HepG2 (cell line): Measurements from ENCODE around the gene ZNHIT1. TPM values are rescaled to one million over a fixed set of nuclear protein-coding genes. Genes with fewer than 3 reads are reported as not detected.

Experiments used
- ATAC-seq: fragments of 200-7000 bp; cut with Tn5 transposase; 3 replicates; pipeline ENCODE4 v1.9.1; 2020; ENCODE audit warnings: mild to moderate bottlenecking, moderate library complexity
- BruUV-seq: library from RNA; stranded (reverse); fragments of 400-500 nt; replicated peaks from 2 replicates; lab custom pipeline; 2021; lab: Mats Ljungman, UMichigan
- CTCF ChIA-PET: fragments of 300-600 bp; formaldehyde crosslinking; extraction: SDS; loops from one replicate; lab custom pipeline; 2021; ENCODE audit warnings: low total read pairs, inconsistent platforms, low intra/inter-chr PET ratio; lab: Yijun Ruan, JAX
- POLR2A ChIA-PET: fragments of 350-600 bp; sonication (Branson Sonifier 250); formaldehyde crosslinking; loops from one replicate; lab custom pipeline; 2020; ENCODE audit warnings: antibody characterized with exemption, inconsistent platforms; lab: Yijun Ruan, JAX
- DNase-seq: peaks from one replicate; pipeline ENCODE4 v3.0.0-alpha.2; 2015; ENCODE audit warnings: low spot score
- FAIRE-seq: peaks from 3 replicates; lab custom pipeline; 2011; peaks lifted over from hg19 to GRCh38; lab: Jason Lieb, UNC
- H2AFZ ChIP-seq: one replicate; pipeline ENCODE4 v1.6.1; 2011; ENCODE audit warnings: low read length, inconsistent platforms
- H3K27ac ChIP-seq: fragments of 300-600 bp; 3 replicates; pipeline ENCODE4 v1.8.0; 2011; ENCODE audit warnings: mixed run types, mild to moderate bottlenecking, mixed read lengths, low read length, inconsistent platforms; ENCODE audit not compliant: insufficient read depth; ENCODE audit errors: extremely low read length
- H3K27me3 ChIP-seq, 2 experiments: fragments of 200-600 bp in 1 of 2; 2 replicates in 1 of 2; 3 replicates in 1 of 2; pipeline versions ENCODE4 v1.6.0 to v1.8.0; 2011; ENCODE audit warnings: low read length in 2 of 2, mild to moderate bottlenecking in 2 of 2, moderate library complexity in 2 of 2, inconsistent platforms in 1 of 2; ENCODE audit not compliant: insufficient read depth in 2 of 2, control insufficient read depth in 1 of 2
- H3K36me3 ChIP-seq, 2 experiments: fragments of 200-600 bp in 1 of 2; replicated peaks in 1 of 2; 2 replicates in 1 of 2; 3 replicates in 1 of 2; pipeline versions ENCODE4 v1.5.1 to v1.8.0; 2011; ENCODE audit warnings: low read length in 2 of 2, inconsistent platforms in 1 of 2; ENCODE audit not compliant: insufficient read depth in 2 of 2, control insufficient read depth in 1 of 2
- H3K4me1 ChIP-seq: 2 replicates; pipeline ENCODE4 v1.5.1; 2012; ENCODE audit warnings: low read length, inconsistent platforms; ENCODE audit not compliant: insufficient read depth
- H3K4me2 ChIP-seq: 2 replicates; pipeline ENCODE4 v1.6.0; 2011; ENCODE audit warnings: low read depth, low read length, inconsistent platforms
- H3K4me3 ChIP-seq, 3 experiments: fragments of 200-600 bp in 1 of 3; sonication (generic), shearing (Covaris generic) in 1 of 3; replicated peaks in 1 of 3; 2 replicates each; pipeline ENCODE4 v1.5.1; 2011 to 2016; ENCODE audit warnings: low read length in 3 of 3, inconsistent platforms in 2 of 3, low read depth in 2 of 3, mild to moderate bottlenecking in 2 of 3, control low read depth in 1 of 3, mixed read lengths in 1 of 3; ENCODE audit not compliant: insufficient read depth in 1 of 3
- H3K79me2 ChIP-seq: one replicate; pipeline ENCODE4 v1.6.1; 2011; ENCODE audit warnings: low read length, inconsistent platforms; ENCODE audit not compliant: insufficient read depth
- H3K9ac ChIP-seq: 2 replicates; pipeline ENCODE4 v1.6.0; 2011; ENCODE audit warnings: mild to moderate bottlenecking, low read depth, low read length, inconsistent platforms; ENCODE audit not compliant: insufficient read depth
- H3K9me3 ChIP-seq: 2 replicates; pipeline ENCODE4 v1.5.1; 2012; ENCODE audit warnings: mild to moderate bottlenecking, low read length
- H4K20me1 ChIP-seq: 2 replicates; pipeline ENCODE4 v1.6.0; 2011; ENCODE audit warnings: inconsistent platforms, mild to moderate bottlenecking, low read length, moderate library complexity; ENCODE audit not compliant: insufficient read depth
- GMEB1 ChIP-seq: sonication (generic); formaldehyde crosslinking; IDR thresholded peaks from 2 replicates; pipeline ENCODE4 v1.5.1; 2020; ENCODE audit warnings: missing genetic modification reagents, mild to moderate bottlenecking, borderline replicate concordance
- HNRNPUL1 ChIP-seq: fragments of 200-400 bp; formaldehyde crosslinking; IDR thresholded peaks from 2 replicates; pipeline ENCODE4 v1.6.1; 2017; ENCODE audit warnings: low read depth, mild to moderate bottlenecking, low read length, moderate library complexity
- MNT ChIP-seq: fragments of 450-650 bp; IDR thresholded peaks from 2 replicates; pipeline ENCODE4 v1.6.1; 2016
- MXI1 ChIP-seq: IDR thresholded peaks from 3 replicates; pipeline ENCODE4 v1.6.1; 2012; ENCODE audit warnings: low read depth, low read length, inconsistent platforms, borderline replicate concordance
- NFYC ChIP-seq: IDR thresholded peaks from 2 replicates; pipeline ENCODE4 v1.6.1; 2016; ENCODE audit warnings: missing genetic modification reagents, missing compliant biosample characterization
- RFXANK ChIP-seq: IDR thresholded peaks from 2 replicates; pipeline ENCODE4 v1.6.1; 2016
- ZFP36L1 ChIP-seq: sonication (generic); formaldehyde crosslinking; IDR thresholded peaks from 2 replicates; pipeline ENCODE4 v1.8.0; 2022; ENCODE audit warnings: mild to moderate bottlenecking, missing genetic modification reagents, moderate library complexity
- ZNF335 ChIP-seq: sonication (generic); formaldehyde crosslinking; IDR thresholded peaks from 2 replicates; pipeline ENCODE4 v1.4.0; 2020; ENCODE audit warnings: missing genetic modification reagents
- ZNF670 ChIP-seq: sonication (generic); formaldehyde crosslinking; IDR thresholded peaks from 2 replicates; pipeline ENCODE4 v1.8.0; 2022; ENCODE audit warnings: mild to moderate bottlenecking, missing genetic modification reagents, borderline replicate concordance
- ZNF672 ChIP-seq: sonication (generic); formaldehyde crosslinking; IDR thresholded peaks from 2 replicates; pipeline ENCODE4 v1.8.1; 2022; ENCODE audit warnings: missing genetic modification reagents
- WGBS: methylation state at CpG from one replicate; pipeline ENCODE4 v1.1.6; 2017; ENCODE audit warnings: low lambda C conversion rate; 5-methylcytosine and 5-hydroxymethylcytosine counted together
- in situ Hi-C: cut with HindIII; loops from 2 replicates; pipeline ENCODE4 v1.10.0; 2017; ENCODE audit warnings: low pct_unique_long_range_greater_than_20kb; ENCODE audit not compliant: extremely low pct_ligation_motif_present
- intact Hi-C: fragments of 100-400 bp; cut with micrococcal nuclease; formaldehyde crosslinking; loops from one replicate; pipeline ENCODE4 v1.10.0; 2022; ENCODE audit not compliant: unreplicated experiment
- polyA plus RNA-seq, 8 experiments: library from polyadenylated mRNA; depleted of rRNA in 3 of 8; stranded (reverse) in 7 of 8; unstranded in 1 of 8; fragments of >200 nt; fragmentation: Illumina TruSeq in 4 of 8; extraction: Trizol in 4 of 8; gene quantifications; 2 replicates each; pipeline versions ENCODE4 v1.2.1 to v1.2.3, GENCODE V29; 2011 to 2016; ENCODE audit warnings: low read depth in 4 of 8, missing spikeins in 1 of 8, mixed read lengths in 1 of 8; ENCODE audit not compliant: insufficient read depth in 1 of 8
- total RNA-seq, 5 experiments: library from RNA; depleted of rRNA; stranded (reverse); fragments of >200 nt; fragmentation: Illumina TruSeq; extraction: Trizol; gene quantifications; 2 replicates each; pipeline ENCODE4 v1.2.3, GENCODE V29; 2016; ENCODE audit warnings: low read depth in 1 of 5

ZNHIT1 gene
- total and polyA plus RNA-seq, 2 of the 13 experiments (the other 11 are each of a cell fraction or from before 2014, with no cell fraction given) = 32.5 to 64.5 TPM

- BruUV-seq = no TSS peak
- no peak within 1 kb of the TSS for H2AFZ ChIP-seq
- H3K9ac ChIP-seq = peak within 1 kb of the TSS; percentile 83
- peak within 1 kb of the TSS; percentile 79 to 90 (median 82) for H3K4me3 ChIP-seq
- no peaks in the 10 kb centered on the region for H3K27me3 ChIP-seq
- peaks cover 25% of the 10 kb centered on the region for H3K79me2 ChIP-seq
- no peaks in the 10 kb centered on the region for H3K9me3 ChIP-seq
- ATAC-seq (peak; percentile 96), DNase-seq (peak; percentile 81), FAIRE-seq (peak; percentile 83)
- peaks cover 10 to 22% of the 10 kb centered on the region in 2 experiments; a peak in 4 of 5 replicates for H3K36me3 ChIP-seq
- 0% methylated on average over 6 of the region's 45 CpGs for WGBS
- in situ Hi-C loops (no loop called here), intact Hi-C loops (loop anchor here (1.0 to 2.0 kb wide), 2 partner anchors 26 to 102 kb away; partner anchors contain the start of gene ZNHIT1)
- CTCF ChIA-PET = interaction anchor here (0.8 to 2.3 kb wide), 4 partner anchors 10 to 100 kb away, joined by 3 to 11 read pairs (median 4); partner anchors contain the start of gene PLOD3
- peak within 1 kb of the TSS; percentile 90 for H3K4me2 ChIP-seq
- peaks cover 32% of the 10 kb centered on the region for H3K4me1 ChIP-seq
- no peaks in the 10 kb centered on the region for H4K20me1 ChIP-seq
- H3K27ac ChIP-seq = peak within 1 kb of the TSS; percentile 76
- POLR2A ChIA-PET = interaction anchor here (1.0 to 3.7 kb wide), 12 partner anchors 9 to 369 kb away, joined by 3 to 71 read pairs (median 6); partner anchors contain the start of genes MOGAT3, PLOD3, SRRT and UFSP1
- TF ChIP-seq NFYC (CRISPR knock-in tag) (peak; percentile 40; the same call in 1 of the 2 replicates), ZNF672 (no peak), ZNF670 (CRISPR knock-in tag) (0 out of 2 replicates have a peak, but pooled peaks have one; percentile 19), RFXANK (CRISPR knock-in tag) (no peak), GMEB1 (peak; percentile 76), ZNF335 (CRISPR knock-in tag) (peak; percentile 40; the same call in 1 of the 2 replicates), HNRNPUL1 (no peak), ZFP36L1 (CRISPR knock-in tag) (0 out of 2 replicates have a peak, but pooled peaks have one; percentile 41), MNT (peak; percentile 51; the same call in 1 of the 2 replicates), MXI1 (peak; percentile 88)
Measured at GRCh38 chr7:101244375-101245146, 26.6 kb downstream of the ZNHIT1 start, which contains the start of gene FIS1. FIS1 (minus strand) TSS chr7:101245081; CDS start chr7:101245004, 77 bp downstream.
